Endothelial cell of umbilical vein (primary cell): Measurements from ENCODE around the gene RADIL. TPM values are rescaled to one million over a fixed set of nuclear protein-coding genes. Genes with fewer than 3 reads are reported as not detected.

Experiments
- BruUV-seq: library from RNA; stranded (reverse); fragments of 400-500 nt; replicated peaks from 2 replicates; lab custom pipeline; 2021; lab: Mats Ljungman, UMichigan
- CTCF ChIA-PET: fragments of 300-600, 350-600 bp; sonication (Branson Sonifier 250); formaldehyde crosslinking; loops from one replicate; lab custom pipeline; 2021; ENCODE audit warnings: antibody characterized with exemption, inconsistent platforms; lab: Charles Lee
- POLR2A ChIA-PET: fragments of 300-600, 350-600 bp; sonication (Branson Sonifier 250); formaldehyde crosslinking; loops from one replicate; lab custom pipeline; 2021; ENCODE audit warnings: antibody characterized with exemption, inconsistent platforms; lab: Charles Lee
- DNase-seq: peaks from one replicate; pipeline ENCODE4 v3.0.0-alpha.2; 2011; ENCODE audit warnings: low read depth, low spot score
- FAIRE-seq: peaks from 2 replicates; lab custom pipeline; 2011; peaks lifted over from hg19 to GRCh38; lab: Jason Lieb, UNC
- H2AFZ ChIP-seq: 2 replicates; pipeline ENCODE4 v1.6.0; 2012; ENCODE audit warnings: low read depth, low read length, control low read depth, inconsistent platforms
- H3K27ac ChIP-seq: 2 replicates; pipeline ENCODE4 v1.5.1; 2011; ENCODE audit warnings: low read depth, mild to moderate bottlenecking, control low read depth, low read length, moderate library complexity; ENCODE audit not compliant: insufficient read depth
- H3K27me3 ChIP-seq, 2 experiments: 2 replicates each; pipeline versions ENCODE4 v1.6.0 to v1.6.1; 2011; ENCODE audit warnings: low read length in 2 of 2, mixed read lengths in 1 of 2; ENCODE audit not compliant: control insufficient read depth in 2 of 2, insufficient read depth in 2 of 2
- H3K36me3 ChIP-seq, 2 experiments: 2 replicates in 1 of 2; 3 replicates in 1 of 2; pipeline ENCODE4 v1.5.1; 2011; ENCODE audit warnings: low read length in 2 of 2, mild to moderate bottlenecking in 1 of 2, moderate library complexity in 1 of 2; ENCODE audit not compliant: control insufficient read depth in 2 of 2, insufficient read depth in 2 of 2; ENCODE audit errors: extremely low read depth in 1 of 2
- H3K4me1 ChIP-seq: 3 replicates; pipeline ENCODE4 v1.5.1; 2011; ENCODE audit warnings: mild to moderate bottlenecking, low read length; ENCODE audit not compliant: control insufficient read depth, insufficient read depth; ENCODE audit errors: extremely low read depth
- H3K4me2 ChIP-seq: 2 replicates; pipeline ENCODE4 v1.6.1; 2011; ENCODE audit warnings: low read length, control low read depth, mixed read lengths; ENCODE audit not compliant: insufficient read depth
- H3K4me3 ChIP-seq, 3 experiments: fragments of 200-600 bp in 1 of 3; sonication (generic), shearing (Covaris generic) in 1 of 3; replicated peaks in 1 of 3; 2 replicates each; pipeline ENCODE4 v1.5.1; 2011 to 2016; ENCODE audit warnings: control low read depth in 3 of 3, low read length in 3 of 3, mild to moderate bottlenecking in 2 of 3, inconsistent platforms in 1 of 3, low read depth in 1 of 3, moderate library complexity in 1 of 3; ENCODE audit not compliant: insufficient read depth in 1 of 3
- H3K79me2 ChIP-seq: 2 replicates; pipeline ENCODE4 v1.6.0; 2012; ENCODE audit warnings: low read length, inconsistent platforms; ENCODE audit not compliant: control insufficient read depth, insufficient read depth
- H3K9ac ChIP-seq: replicated peaks from 2 replicates; pipeline ENCODE3; 2011; ENCODE audit warnings: low read length, control low read depth; ENCODE audit not compliant: insufficient read depth; ENCODE audit errors: extremely low read depth
- H3K9me1 ChIP-seq: replicated peaks from 3 replicates; pipeline ENCODE4 v1.6.0; 2011; ENCODE audit warnings: mild to moderate bottlenecking, low read length; ENCODE audit not compliant: control insufficient read depth, insufficient read depth; ENCODE audit errors: extremely low read depth
- H3K9me3 ChIP-seq: replicated peaks from 2 replicates; pipeline ENCODE4 v1.5.1; 2012; ENCODE audit warnings: low read length, inconsistent platforms; ENCODE audit not compliant: control insufficient read depth, insufficient read depth
- H4K20me1 ChIP-seq: replicated peaks from 2 replicates; pipeline ENCODE3; 2011; ENCODE audit warnings: mild to moderate bottlenecking, low read length; ENCODE audit not compliant: control insufficient read depth, insufficient read depth; ENCODE audit errors: extremely low read depth
- FOS ChIP-seq: IDR thresholded peaks from 2 replicates; pipeline ENCODE4 v1.6.1; 2011; ENCODE audit warnings: mild to moderate bottlenecking, low read length, moderate library complexity, borderline replicate concordance; ENCODE audit not compliant: insufficient read depth
- GATA2 ChIP-seq: IDR thresholded peaks from 2 replicates; pipeline ENCODE4 v1.7.0; 2011; ENCODE audit warnings: low read depth, mild to moderate bottlenecking, moderate library complexity, mixed read lengths, low read length; ENCODE audit not compliant: insufficient read length, insufficient read depth
- JUN ChIP-seq: IDR thresholded peaks from 2 replicates; pipeline ENCODE4 v1.6.1; 2011; ENCODE audit warnings: borderline replicate concordance, low read depth; ENCODE audit not compliant: insufficient read length, insufficient read depth
- POLR2AphosphoS5 ChIP-seq: IDR thresholded peaks from 2 replicates; pipeline ENCODE4 v1.6.1; 2012; ENCODE audit warnings: low read depth, mild to moderate bottlenecking, control low read depth, low read length, moderate library complexity; ENCODE audit not compliant: insufficient read depth
- dilution Hi-C: fragments of 300-500 bp; cut with MboI; formaldehyde crosslinking; loops from one replicate; pipeline ENCODE4 v1.15.0; 2019; ENCODE audit warnings: low sequenced_read_pairs; ENCODE audit not compliant: extremely low pct_ligation_motif_present
- intact Hi-C: fragments of 100-400 bp; cut with micrococcal nuclease; formaldehyde crosslinking; loops from one replicate; pipeline ENCODE4 v1.10.0; 2022
- polyA plus RNA-seq, 4 experiments: library from polyadenylated mRNA; depleted of rRNA in 3 of 4; stranded (reverse) in 3 of 4; unstranded in 1 of 4; fragments of >200 nt; gene quantifications; 2 replicates each; pipeline versions ENCODE4 v1.2.1 to v1.2.3, GENCODE V29; 2011 to 2012; ENCODE audit warnings: missing spikeins in 1 of 4
- total RNA-seq: library from RNA; stranded (reverse); gene quantifications from 2 replicates; pipeline ENCODE4 v1.2.3, GENCODE V29; 2021
- TF ChIP-seq, protein P1 (sequence below): IDR thresholded peaks from 2 replicates; pipeline ENCODE4 v1.6.1; 2011; ENCODE audit not compliant: insufficient read depth, insufficient read length
- TF ChIP-seq, protein P2 (sequence below), 2 donors: IDR thresholded peaks; 1 replicate in 1 of 2; 2 replicates in 1 of 2; pipeline ENCODE4 v1.5.1; 2011; ENCODE audit warnings: low read length in 2 of 2, mild to moderate bottlenecking in 2 of 2, moderate library complexity in 2 of 2, control low read depth in 1 of 2, inconsistent platforms in 1 of 2, low read depth in 1 of 2; ENCODE audit not compliant: insufficient read depth in 1 of 2; ENCODE audit errors: extremely low read depth in 1 of 2

The RADIL gene
- total and polyA plus RNA-seq, 2 donors (not counting 3 experiments of a cell fraction or from before 2014, with no cell fraction given) = 1.2 to 2.5 TPM

DNA sequence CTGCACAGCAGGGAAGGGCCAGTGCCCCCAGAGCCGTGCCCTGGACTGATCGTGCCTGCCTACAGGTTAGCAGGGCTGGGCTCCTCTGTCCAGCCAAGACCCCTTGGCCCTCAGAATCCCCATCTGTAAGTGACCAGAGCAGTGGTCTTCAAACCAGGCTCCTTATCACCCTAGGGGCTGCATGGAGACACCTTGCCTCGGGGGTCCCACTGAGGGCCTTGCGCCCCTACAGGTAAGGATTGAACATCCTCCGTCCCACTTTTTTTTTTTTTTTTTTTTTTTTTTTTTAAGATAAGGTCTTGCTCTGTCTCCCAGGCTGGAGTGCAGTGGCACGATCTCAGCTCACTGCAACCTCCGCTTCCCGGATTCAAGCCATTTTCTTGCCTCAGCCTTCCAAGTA is 32.6 kb upstream of the RADIL start:
- no peaks in the 10 kb centered on the region for H3K4me1 ChIP-seq
- H3K9me1 ChIP-seq = no peaks in the 10 kb centered on the region
- no peaks in the 10 kb centered on the region for H3K9me3 ChIP-seq
- CTCF ChIA-PET = interaction anchor here (0.6 kb wide), 1 partner anchor 52 kb away, joined by 3 read pairs; no protein-coding TSS in a partner anchor
- H4K20me1 ChIP-seq = no peaks in the 10 kb centered on the region
- H3K4me3 ChIP-seq = no peak overlapping the region
- no peak for DNase-seq
- dilution Hi-C loops = no loop called here
- no peak for FAIRE-seq
- TF ChIP-seq FOS = no peak
- TF ChIP-seq POLR2AphosphoS5 = no peak
- TF ChIP-seq, protein P1, sequence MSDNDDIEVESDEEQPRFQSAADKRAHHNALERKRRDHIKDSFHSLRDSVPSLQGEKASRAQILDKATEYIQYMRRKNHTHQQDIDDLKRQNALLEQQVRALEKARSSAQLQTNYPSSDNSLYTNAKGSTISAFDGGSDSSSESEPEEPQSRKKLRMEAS = no peak
- TF ChIP-seq, protein P2, sequence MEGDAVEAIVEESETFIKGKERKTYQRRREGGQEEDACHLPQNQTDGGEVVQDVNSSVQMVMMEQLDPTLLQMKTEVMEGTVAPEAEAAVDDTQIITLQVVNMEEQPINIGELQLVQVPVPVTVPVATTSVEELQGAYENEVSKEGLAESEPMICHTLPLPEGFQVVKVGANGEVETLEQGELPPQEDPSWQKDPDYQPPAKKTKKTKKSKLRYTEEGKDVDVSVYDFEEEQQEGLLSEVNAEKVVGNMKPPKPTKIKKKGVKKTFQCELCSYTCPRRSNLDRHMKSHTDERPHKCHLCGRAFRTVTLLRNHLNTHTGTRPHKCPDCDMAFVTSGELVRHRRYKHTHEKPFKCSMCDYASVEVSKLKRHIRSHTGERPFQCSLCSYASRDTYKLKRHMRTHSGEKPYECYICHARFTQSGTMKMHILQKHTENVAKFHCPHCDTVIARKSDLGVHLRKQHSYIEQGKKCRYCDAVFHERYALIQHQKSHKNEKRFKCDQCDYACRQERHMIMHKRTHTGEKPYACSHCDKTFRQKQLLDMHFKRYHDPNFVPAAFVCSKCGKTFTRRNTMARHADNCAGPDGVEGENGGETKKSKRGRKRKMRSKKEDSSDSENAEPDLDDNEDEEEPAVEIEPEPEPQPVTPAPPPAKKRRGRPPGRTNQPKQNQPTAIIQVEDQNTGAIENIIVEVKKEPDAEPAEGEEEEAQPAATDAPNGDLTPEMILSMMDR (IDR thresholded peaks at IDR 0.05; ENCODE audit: extremely low read depth in 1 of 2, insufficient read depth in 1 of 2, low read depth in 1 of 2, low read length in 2 of 2) = no peak
- TF ChIP-seq JUN = no peak
- TF ChIP-seq GATA2 = no peak
- no peak overlapping the region for H3K27ac ChIP-seq
- POLR2A ChIA-PET = no interaction called here
- no peaks in the 10 kb centered on the region for H3K27me3 ChIP-seq
- no peak overlapping the region for H2AFZ ChIP-seq
- H3K36me3 ChIP-seq = no peaks in the 10 kb centered on the region
- no peak overlapping the region for H3K9ac ChIP-seq
- H3K4me2 ChIP-seq = no peak overlapping the region
- BruUV-seq = no TSS peak
- H3K79me2 ChIP-seq = no peaks in the 10 kb centered on the region
- intact Hi-C loops = no loop called here
